GM18868 (cell line): ENCODE measurements around the gene IPO11.
"Not testable (repeated sequence)": the region's sequence is repeated elsewhere in the genome, so short reads cannot be mapped to it uniquely, and the experiment has no call there.

ENCODE experiments used
- ATAC-seq: cut with Tn5 transposase; IDR thresholded peaks from one replicate; pipeline ENCODE4 v1.9.1; 2021; ENCODE audit warnings: mild to moderate bottlenecking, moderate library complexity; ENCODE audit not compliant: unreplicated experiment

The IPO11 gene

DNA sequence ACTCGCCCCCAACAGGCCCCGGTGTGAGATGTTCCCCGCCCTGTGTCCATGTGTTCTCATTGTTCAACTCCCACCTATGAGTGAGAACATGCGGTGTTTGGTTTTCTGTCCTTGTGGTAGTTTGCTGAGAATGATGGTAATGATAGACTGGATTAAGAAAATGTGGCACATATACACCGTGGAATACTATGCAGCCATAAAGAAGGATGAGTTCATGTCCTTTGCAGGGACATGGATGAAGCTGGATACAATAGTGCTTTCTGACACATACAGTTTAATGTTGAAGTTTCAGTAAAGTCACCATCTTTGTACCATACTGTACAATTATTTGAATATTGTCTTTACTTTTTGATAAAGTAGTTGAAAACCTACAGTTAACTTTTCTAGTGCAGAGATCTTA, 96.2 kb downstream of the IPO11 start:
- not testable (repeated sequence) for ATAC-seq

DNA sequence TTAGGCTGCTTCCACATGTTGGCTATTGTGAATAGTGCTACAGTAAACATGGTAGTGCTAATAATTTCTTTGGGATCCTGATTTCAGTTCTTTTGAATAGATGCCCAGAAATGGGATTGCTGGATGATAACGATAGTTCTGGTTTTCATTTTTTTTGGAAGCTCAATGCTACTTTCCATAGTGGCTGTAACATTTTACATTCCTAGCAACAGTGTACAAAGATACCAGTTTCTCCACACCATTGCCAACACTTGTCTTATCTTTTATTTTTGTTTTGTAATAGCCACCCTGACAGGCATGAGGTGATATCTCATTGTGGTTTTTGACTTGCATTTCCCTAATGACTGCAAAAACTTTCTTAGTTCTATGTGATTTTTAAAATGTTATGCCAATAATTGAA, 97.2 kb downstream of the IPO11 start:
- ATAC-seq: no peak

DNA sequence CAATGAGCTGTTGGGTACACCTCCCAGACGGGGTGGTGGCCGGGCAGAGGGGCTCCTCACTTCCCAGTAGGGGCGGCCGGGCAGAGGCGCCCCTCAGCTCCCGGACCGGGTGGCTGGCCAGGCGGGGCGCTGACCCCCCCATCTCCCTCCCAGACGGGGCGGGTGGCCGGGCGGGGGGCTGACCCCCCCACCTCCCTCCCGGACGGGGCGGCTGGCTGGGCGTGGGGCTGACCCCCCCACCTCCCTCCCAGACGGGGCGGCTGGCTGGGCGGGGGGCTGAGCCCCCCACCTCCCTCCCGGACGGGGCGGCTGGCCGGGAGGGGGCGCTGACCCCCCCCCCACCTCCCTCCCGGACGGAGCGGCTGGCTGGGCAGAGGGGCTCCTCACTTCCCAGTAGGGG, 100.5 kb downstream of the IPO11 start:
- ATAC-seq: not testable (repeated sequence)

DNA sequence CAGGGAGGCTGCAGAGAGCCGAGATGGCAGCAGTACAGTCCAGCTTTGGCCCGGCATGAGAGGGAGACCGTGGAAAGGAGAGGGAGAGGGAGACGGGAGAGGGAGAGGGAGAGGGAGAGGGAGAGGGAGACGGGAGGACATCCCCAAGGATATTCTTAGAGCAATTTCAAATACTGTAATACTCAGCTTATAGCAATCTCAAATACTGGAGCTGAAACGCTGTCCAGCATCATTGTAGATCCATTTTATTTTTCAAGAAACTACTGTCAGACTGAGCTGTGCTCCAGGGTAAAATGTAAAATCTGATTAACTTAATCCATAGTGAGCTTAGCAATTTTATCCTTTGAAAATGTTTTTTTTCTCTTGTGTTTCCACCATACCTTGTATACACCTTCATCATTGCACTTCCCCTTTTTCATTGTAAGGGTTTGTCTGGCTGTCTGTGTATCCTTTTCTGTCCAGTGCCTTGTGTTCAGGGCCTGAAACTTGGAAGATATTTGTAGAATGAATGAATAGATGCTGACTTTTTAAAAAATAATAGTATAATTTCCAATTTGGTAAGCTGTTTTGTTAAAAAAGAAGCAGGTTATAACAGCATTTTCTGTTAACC, 102.1 kb downstream of the IPO11 start:
- no peak for ATAC-seq

DNA sequence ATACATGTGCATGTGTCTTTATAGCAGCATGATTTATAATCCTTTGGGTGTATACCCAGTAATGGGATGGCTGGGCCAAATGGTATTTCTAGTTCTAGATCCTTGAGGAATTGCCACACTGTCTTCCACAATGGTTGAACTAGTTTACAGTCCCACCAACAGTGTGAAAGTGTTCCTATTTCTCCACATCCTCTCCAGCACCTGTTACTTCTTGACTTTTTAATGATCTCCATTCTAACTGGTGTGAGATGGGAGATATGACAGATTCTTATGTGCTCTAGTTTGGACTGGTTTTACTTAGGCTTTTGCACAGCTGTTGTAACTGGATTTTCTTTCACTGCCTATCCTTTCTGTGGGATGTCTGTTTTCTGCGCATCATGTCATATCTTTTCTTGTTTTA, 108.2 kb downstream of the IPO11 start:
- peak; percentile 11 for ATAC-seq

DNA sequence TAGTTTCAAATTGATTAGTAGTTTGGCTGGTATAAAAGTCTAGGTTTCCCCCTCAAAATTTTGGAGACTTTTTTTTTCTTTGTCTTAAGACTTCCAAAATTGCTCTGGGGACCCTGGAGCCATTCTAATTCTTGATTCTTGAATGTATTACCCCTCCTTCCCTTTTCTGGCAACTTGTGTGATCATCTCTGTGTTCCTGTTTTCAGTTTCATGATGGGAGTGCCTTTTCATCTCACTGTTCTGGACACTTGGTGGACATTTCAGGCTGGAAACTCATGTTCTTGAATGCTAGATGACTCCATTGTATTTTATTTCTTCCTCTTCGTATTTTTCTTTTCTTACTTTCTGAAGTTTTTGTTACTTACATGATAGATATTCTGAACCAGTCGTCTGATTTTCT, 108.8 kb downstream of the IPO11 start:
- peak; percentile 87 for ATAC-seq

DNA sequence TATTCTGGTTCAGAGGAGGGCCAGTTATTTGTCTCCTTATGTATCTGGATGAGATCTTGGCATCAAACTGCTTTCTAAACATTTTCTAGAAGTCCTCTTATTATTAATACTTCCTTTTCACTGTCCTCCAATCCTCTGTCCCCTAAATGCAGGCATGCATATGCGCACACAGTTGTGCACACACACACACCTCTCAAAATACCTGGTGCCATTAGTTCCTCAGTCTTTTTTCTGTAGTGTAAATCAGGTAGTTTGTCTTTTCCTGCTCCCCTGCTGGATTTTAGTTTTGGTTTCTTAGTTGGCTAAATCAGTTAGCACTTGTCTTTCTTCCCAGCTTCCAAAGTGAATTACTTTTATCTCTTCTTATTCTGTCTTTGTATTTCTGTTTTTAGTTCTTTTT, 110.2 kb downstream of the IPO11 start:
- no peak for ATAC-seq

DNA sequence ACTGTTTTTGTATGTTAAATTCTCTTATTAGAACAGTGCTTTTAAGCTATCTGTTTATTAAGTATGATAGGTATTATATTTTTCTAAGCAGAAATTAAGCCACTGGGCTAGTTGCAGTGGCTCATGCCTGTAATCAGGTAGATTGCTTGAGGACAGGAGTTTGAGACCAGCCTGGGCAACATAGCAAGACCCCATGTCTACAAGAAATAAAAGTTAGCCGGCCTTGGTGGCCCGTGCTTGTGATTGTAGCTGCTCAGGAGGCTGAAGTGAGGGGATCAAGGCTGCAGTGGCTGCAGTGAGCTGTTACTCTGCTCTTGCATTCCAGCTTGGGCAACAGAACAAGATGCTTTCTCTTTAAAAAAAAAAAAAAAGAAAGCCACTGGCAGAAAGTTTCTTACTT, 121.0 kb downstream of the IPO11 start:
- ATAC-seq: no peak

DNA sequence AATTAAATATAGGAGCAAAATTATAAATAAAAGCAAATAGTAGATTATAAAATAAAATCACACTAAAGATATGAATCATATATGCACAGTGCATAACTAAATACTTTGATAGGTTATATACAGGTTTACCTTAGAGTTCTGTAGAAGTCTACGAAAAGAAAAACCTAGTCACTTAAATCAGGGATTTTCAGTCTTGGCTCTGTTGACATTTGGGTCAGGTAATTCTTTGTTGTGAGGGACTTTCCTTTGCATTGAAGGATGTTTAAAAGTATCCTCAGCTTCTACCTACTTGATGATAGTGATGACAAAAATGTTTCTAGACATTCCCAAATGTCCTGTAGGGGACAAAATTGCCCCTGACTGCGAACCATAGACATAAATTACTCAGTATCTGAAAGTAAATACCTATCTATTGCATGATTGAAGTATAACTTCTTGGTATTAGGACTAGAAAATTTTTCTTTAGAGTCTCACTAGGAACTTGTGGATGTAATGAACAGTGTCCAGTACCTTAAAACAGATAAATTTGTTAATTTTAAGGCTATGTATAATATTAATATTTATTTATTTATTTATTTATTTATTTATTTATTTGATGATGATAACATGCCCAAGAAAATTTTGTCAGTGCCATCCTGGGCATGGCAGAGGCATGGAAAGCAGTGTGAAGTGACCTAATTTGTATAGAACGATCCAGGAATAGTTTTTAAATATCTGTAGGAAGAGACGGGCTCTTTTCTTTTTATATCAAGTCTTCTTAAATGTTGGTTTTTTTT, 122.1 kb downstream of the IPO11 start:
- ATAC-seq: no peak

DNA sequence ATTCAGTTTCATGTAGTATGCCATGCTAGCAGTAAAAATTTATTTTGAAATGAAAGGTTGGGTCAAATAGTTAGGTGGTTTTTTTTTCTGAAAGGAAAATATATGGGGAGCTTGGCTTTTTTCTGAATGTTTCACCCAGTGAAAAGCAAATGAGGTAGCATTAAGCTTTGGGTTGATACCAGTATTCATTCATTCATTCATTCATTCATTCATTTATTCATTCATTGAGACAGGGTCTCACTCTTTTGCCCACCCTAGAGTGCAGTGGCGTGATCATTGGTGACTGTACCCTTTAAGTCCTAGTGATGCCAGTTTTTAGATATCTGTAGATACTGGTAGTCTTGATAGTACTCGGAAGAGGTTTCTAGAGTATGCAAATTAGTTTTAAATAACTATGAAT, 123.7 kb downstream of the IPO11 start:
- no peak for ATAC-seq

DNA sequence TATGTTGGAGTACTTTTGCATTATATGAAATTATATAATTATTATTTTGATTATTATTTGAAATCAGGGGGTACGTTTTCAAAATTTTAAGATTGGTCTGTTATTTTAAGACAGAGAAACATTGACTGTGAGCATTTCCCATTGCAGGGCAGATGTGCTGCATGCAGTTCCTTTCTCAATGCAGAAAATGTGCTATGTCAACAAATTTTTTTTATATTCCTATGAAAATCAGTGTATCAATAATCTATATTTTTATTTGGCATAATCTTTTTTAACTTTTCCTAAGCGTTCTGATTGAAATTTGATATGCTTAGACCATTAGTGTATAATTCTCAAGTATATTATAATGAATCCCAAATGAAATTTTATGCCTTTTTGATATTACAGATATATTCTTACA, 124.2 kb downstream of the IPO11 start:
- ATAC-seq: no peak

DNA sequence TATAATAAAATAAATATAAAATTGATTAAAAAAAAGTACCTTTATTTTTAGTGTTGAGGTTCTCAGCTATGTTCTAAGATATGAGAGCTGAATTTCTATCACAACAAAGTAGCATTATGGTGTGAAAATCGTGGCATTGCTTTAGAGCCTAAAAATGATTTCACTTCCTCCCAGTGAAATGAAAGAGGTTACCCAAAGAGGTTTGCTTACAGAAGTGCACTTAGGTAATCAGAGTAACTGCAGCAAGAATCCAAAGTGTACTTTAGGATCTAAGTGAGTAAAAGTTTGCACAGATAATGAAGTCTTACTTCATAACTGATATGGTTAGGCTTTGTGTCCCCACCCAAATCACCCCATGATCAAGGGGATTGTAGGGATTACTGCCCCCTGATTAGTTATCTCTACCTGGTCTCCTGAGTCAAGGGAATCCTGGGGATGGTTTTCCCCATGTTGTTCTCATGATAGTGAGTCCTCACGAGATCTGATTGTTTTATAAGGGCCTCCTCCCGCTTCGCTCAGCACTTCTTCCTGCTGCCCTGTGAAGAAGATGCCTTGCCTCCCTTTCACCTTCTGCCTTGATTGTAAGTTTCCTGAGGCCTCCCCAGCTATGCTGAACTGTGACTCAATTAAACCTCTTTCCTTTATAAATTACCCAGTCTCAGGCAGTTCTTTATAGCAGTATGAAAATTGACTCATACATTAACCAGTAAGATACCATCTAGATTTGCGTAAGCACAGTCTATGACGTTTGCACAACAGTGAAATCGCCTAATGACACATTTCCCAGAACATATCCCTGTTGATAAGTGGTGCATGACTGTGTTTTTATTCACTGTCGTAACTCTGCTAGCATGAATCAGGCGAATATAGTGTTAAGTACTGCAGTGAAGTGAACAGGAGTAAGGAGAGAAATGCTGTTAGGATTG, 125.7 kb downstream of the IPO11 start:
- peak; percentile 86 for ATAC-seq

DNA sequence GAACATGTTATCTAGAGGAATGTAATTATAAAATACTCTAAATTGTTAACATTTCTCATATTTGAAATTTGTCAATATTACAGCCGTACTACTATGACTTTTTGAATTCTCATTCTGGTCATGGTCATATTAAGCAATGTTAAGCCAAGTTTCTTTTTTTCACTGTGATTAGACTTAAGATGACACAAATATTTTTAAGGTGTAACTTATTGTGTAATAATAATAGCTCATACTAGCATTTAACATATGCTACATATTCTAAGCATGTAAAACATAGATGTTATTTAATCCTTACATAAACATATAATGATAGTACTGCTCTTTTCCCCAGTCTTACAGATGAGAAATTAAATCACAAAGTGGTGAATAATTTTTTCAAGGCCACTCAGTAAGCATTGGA, 130.2 kb downstream of the IPO11 start:
- ATAC-seq: no peak

DNA sequence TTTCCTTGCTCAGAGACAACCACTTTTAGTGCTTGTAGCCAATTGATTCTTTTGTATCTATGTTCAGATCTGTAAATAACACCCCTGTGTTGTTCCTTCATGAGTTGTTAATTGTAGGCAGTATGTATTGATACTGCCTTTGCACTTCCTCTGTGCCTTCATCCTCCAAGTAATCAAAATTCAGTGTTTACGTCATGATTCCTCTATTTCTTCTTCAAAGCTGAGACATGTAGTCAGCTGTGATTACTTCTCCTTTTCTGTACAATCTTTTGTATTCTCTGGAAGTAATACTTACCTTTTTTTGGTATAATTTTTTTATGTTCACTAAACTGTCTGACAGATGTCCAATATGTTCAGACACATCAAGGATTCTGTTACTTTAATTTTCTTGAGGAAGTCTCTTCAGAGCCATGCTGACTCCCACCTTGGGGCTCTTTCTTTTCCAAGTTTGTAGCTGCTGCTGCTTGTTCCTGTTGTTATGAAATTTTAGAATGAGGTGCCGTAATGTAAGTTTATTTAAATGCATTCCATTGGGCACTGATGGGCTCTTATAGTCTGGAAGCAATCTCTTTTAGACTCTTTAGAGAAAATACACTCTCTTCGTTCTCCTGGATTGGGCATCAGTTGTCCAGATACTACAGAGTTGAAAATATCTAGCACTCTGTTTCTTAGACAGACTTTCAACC, 135.5 kb downstream of the IPO11 start:
- no peak for ATAC-seq

DNA sequence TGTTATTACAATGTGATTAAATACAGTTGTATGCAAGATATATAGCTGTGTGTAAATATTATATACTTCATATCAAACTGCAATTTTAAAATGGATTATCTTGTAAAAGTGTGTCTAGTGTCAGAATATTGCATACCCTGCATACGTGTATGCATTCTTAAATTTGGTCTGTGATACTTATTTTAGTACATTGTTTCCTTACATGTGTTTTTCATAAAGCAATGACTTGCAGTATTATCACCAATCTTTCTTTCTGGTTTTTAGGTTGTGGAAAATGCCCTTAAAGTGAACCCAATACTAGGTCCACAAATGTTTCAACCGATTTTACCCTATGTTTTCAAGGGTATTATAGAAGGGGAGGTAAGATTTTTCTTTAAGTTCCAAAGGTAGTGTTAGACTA, 137.5 kb downstream of the IPO11 start:
- ATAC-seq: no peak

DNA sequence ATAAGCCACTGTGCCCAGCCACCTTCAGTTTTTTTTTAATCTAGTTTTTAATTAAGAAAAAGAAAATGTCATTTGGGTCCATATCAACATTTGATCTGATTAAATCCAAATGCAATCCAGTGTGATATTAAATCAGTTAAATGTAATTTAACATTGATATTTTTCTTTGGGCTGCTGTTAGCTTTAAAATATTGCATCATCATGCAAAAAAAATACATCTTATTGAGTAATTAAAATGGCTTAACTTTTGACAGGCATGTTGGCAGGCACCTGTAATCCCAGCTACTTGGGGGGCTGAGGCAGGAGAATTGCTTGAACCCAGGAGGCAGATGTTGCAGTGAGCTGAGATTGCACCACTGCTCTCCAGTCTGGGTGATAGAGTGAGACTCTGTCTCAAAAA, 143.4 kb downstream of the IPO11 start:
- ATAC-seq: no peak

DNA sequence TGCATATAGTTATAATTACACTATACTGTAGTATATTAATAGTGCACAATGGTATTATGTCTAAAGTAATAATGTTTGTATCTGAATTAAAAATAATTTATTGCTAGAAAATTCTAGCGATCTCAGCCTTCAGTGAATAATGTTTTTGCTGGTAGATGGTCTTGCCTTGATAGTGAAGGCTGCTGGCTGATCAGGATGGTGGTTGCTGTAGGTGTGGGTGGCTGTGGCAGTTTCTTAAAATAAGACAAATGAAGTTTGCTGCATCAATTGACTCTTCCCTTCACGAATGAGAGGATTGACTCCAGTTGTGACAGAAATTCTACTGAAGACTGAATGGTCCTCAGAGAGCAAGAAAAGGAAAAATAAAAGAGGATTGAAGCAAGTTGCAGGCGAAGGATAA, 146.4 kb downstream of the IPO11 start:
- ATAC-seq: no peak

DNA sequence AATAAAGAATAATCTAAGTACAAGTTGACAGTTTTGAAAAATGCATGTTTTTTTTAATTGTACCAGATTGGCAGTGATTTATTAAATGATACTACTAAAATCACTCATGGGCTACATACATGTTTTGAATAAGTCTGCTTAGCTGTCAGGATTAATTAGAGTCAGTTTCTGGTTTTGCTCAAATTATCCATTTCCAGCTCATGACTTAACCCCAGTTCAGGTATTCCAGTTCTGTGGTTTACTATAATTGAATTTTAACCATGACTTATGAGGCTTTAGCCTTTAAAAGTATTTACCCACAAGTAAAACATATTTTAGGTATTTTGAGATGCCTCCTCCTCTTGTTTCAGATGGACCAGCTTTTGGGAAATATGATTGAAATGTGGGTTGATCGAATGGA, 148.2 kb downstream of the IPO11 start:
- no peak for ATAC-seq

DNA sequence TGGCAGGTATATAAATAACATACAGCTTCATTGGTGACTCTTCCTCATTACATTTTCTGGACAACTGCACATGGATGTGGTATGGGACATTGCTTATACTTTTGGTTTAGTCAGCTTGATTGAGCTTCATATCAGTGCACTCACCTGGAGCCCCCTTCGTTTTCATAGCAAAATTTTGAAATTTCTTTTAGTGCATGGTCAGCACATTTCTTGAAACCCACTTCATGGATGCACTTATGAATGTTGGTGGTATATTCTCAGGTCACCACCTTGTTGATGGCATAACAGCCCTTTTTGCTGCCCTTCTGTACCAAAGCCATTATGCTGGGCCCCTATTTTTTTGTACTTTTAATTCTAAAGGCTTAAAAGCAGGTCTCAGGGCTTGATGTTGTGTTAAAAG, 149.3 kb downstream of the IPO11 start:
- no peak for ATAC-seq

DNA sequence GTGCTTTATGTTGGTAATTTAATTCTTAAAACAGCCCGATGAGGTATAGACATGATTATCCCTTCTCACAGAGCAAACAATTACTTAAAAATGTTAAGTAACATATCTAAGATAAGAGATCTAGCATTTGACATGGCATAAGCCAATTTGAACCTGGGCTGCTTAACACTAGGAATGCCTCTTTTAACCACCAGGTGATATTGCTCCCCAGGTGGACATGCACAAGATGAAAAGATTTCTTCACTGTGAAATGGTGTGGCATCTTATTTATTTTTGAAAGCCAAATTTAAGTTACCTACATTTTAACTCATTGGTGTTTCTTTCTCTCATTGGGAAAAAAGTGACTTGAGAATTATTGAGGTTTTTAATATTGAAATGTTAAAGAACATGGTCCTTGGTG, 150.3 kb downstream of the IPO11 start:
- no peak for ATAC-seq

DNA sequence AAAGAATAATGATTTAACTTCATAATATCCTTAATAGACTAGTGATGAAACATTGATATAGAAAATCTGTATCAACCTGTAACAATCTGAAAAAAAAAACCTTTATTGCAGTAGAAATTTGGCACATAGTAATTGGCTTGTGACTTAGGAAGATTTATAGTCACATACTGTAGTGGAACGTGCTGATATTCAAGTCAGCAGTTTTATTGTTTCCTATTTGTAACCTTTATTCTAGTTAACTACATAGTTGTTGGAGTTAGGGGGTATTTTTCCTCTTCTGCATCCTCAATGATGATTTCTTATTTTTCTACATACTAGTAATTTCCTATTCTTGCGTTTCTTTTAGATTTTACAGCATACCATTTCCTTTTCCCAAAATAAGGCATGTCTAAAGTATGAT, 151.5 kb downstream of the IPO11 start:
- no peak for ATAC-seq
